Measurements from ENCODE around the gene FLT3. TPM values are rescaled to one million over a fixed set of nuclear protein-coding genes. Genes with fewer than 3 reads are reported as not detected.

The FLT3 gene
- total RNA-seq, 4 donors from 2014 or later, result 0.57 to 4.1 (median 1.9) TPM

GRCh38 chr13:27973291-27973690 is 127.1 kb downstream of the FLT3 start:
- no peak for TF ChIP-seq CTCF (IDR thresholded peaks at IDR 0.05; ENCODE audit: low read depth)

- no peak for TF ChIP-seq CTCF (IDR thresholded peaks at IDR 0.05; ENCODE audit: low read depth)
These were observed 127.9 kb downstream of the FLT3 start for GRCh38 chr13:27972478-27972820.

- TF ChIP-seq CTCF (IDR thresholded peaks at IDR 0.05; ENCODE audit: low read depth), result no peak
These were observed 128.4 kb downstream of the FLT3 start for GRCh38 chr13:27971776-27972477.

GRCh38 chr13:27971236-27971645 is 129.1 kb downstream of the FLT3 start:
- no peak for TF ChIP-seq CTCF (IDR thresholded peaks at IDR 0.05; ENCODE audit: low read depth)

- no peak for TF ChIP-seq CTCF (IDR thresholded peaks at IDR 0.05; ENCODE audit: low read depth)
These were observed 129.8 kb downstream of the FLT3 start for GRCh38 chr13:27970382-27971235.

GRCh38 chr13:27969866-27970229 is 130.5 kb downstream of the FLT3 start:
- TF ChIP-seq CTCF (IDR thresholded peaks at IDR 0.05; ENCODE audit: low read depth), result no peak

- no peak for TF ChIP-seq CTCF (IDR thresholded peaks at IDR 0.05; ENCODE audit: low read depth)
These were observed 131.1 kb downstream of the FLT3 start, which contains the start of gene CDX2 for GRCh38 chr13:27969082-27969865. CDX2 (minus strand) TSS chr13:27969315; CDS start chr13:27969006, 309 bp downstream.
